ENCODE results near the gene ANKFN1.
A peak's percentile ranks its signal among the peaks of the same experiment; 100 is the strongest.
"Not testable (repeated sequence)": the region's sequence is repeated elsewhere in the genome, so short reads cannot be mapped to it uniquely, and the experiment has no call there.

ANKFN1 gene

DNA sequence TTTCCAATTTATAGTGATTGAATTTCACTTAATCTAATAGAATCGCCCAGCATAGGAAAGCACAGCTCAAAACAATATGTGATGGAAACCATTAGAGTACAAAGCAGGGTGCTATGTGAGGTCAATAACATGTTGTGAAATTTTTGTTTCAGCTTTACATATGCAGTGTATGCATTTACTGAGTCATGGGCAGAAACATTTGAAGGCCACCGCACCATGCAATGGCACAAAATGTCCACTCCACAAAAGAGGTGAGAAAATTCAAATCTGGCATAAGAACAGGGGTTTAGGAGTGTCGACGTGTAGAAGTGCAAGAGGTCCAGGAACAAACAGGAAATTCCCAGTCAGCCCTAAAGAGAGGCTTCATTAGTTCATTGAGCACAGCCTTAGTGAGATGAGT is 131.2 kb downstream of the ANKFN1 start:
- no peaks in the 10 kb centered on the region for H3K9me3 ChIP-seq (ENCODE audit: control extremely low read depth in 1 of 5, control insufficient read depth in 4 of 5, insufficient read depth in 2 of 5, low read depth in 1 of 5, low read length in 4 of 5)

DNA sequence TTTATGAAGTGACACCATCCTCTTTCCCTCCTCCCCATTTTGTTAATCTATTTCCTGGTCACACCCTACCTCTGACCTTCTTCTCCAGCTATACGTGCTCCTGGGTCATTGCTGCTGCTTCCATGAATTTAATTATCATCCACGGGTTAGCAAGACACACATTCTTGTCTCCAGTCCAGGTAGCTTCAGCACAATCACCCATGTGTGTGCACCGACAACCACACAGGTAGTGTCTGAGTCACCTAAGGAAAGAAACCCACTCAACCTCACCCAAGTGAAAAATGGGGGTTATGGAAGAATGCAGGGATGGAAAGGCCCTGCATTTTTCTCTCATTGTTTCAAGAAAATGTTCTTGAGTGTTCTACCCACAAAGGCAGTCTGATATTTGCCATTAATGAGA is 135.5 kb downstream of the ANKFN1 start:
- POLR2A ChIA-PET, result interaction anchor here (0.6 kb wide), 1 partner anchor 76 kb away, joined by 6 read pairs; no protein-coding TSS in a partner anchor
- not testable (repeated sequence) for H3K4me1 ChIP-seq (ENCODE audit: control extremely low read depth in 1 of 4, control insufficient read depth in 4 of 4, insufficient read depth in 4 of 4, low read length in 3 of 4); H3K27ac ChIP-seq (ENCODE audit: insufficient read depth in 1 of 2, low read depth in 1 of 2, low read length in 2 of 2, poor library complexity in 1 of 2, severe bottlenecking in 2 of 2); H3K27me3 ChIP-seq (replicated peaks in 2 of 5; ENCODE audit: control insufficient read depth in 4 of 5, insufficient read depth in 5 of 5, low read length in 4 of 5); H3K4me3 ChIP-seq (ENCODE audit: control insufficient read depth in 1 of 7, extremely low read depth in 1 of 7, insufficient read depth in 4 of 7, low read depth in 2 of 7, low read length in 6 of 7); DNase-seq; H3K9me3 ChIP-seq (ENCODE audit: control extremely low read depth in 1 of 5, control insufficient read depth in 4 of 5, insufficient read depth in 2 of 5, low read depth in 1 of 5, low read length in 4 of 5); H3K36me3 ChIP-seq (ENCODE audit: control insufficient read depth in 4 of 4, insufficient read depth in 4 of 4, low read length in 3 of 4)
- CTCF ChIA-PET, result interaction anchor here (1.4 kb wide), 1 partner anchor 106 kb away, joined by 3 read pairs; no protein-coding TSS in a partner anchor
- no CpG with 5 or more reads among the region's 3 CpGs for WGBS (ENCODE audit: insufficient coverage)

More for the DNA sequence above, 131.2 kb downstream of the ANKFN1 start:
- WGBS (ENCODE audit: insufficient coverage), result 100% methylated on average over 3 of the region's 4 CpGs
- H3K27me3 ChIP-seq (replicated peaks in 2 of 5; ENCODE audit: control insufficient read depth in 4 of 5, insufficient read depth in 5 of 5, low read length in 4 of 5), result no peaks in the 10 kb centered on the region
- DNase-seq, result no peak
- no peak overlapping the region for H3K27ac ChIP-seq (ENCODE audit: insufficient read depth in 1 of 2, low read depth in 1 of 2, low read length in 2 of 2, poor library complexity in 1 of 2, severe bottlenecking in 2 of 2)
- no peaks in the 10 kb centered on the region for H3K4me1 ChIP-seq (ENCODE audit: control extremely low read depth in 1 of 4, control insufficient read depth in 4 of 4, insufficient read depth in 4 of 4, low read length in 3 of 4)
- POLR2A ChIA-PET, result no interaction called here
- CTCF ChIA-PET, result no interaction called here
- no peak overlapping the region for H3K4me3 ChIP-seq (ENCODE audit: control insufficient read depth in 1 of 7, extremely low read depth in 1 of 7, insufficient read depth in 4 of 7, low read depth in 2 of 7, low read length in 6 of 7)
- no peaks in the 10 kb centered on the region for H3K36me3 ChIP-seq (ENCODE audit: control insufficient read depth in 4 of 4, insufficient read depth in 4 of 4, low read length in 3 of 4)

- ChIA-PET POLR2A (interaction anchor here (0.6 kb wide), 1 partner anchor 77 kb away, joined by 6 read pairs; no protein-coding TSS in a partner anchor), CTCF (interaction anchor here (1.3 to 1.4 kb wide), 2 partner anchors 107 to 763 kb away, joined by 3 to 4 read pairs; no protein-coding TSS in a partner anchor)
- no peak overlapping the region for H3K4me3 ChIP-seq (ENCODE audit: control insufficient read depth in 1 of 7, extremely low read depth in 1 of 7, insufficient read depth in 4 of 7, low read depth in 2 of 7, low read length in 6 of 7)
- H3K4me1 ChIP-seq (ENCODE audit: control extremely low read depth in 1 of 4, control insufficient read depth in 4 of 4, insufficient read depth in 4 of 4, low read length in 3 of 4), result peaks cover 0 to 7% (median 4%) of the 10 kb centered on the region in 4 experiments
- no peaks in the 10 kb centered on the region for H3K36me3 ChIP-seq (ENCODE audit: control insufficient read depth in 4 of 4, insufficient read depth in 4 of 4, low read length in 3 of 4)
- WGBS (ENCODE audit: insufficient coverage), result 94% methylated on average over 6 of the region's 6 CpGs
- DNase-seq, result no peak
- H3K27me3 ChIP-seq (replicated peaks in 2 of 5; ENCODE audit: control insufficient read depth in 4 of 5, insufficient read depth in 5 of 5, low read length in 4 of 5), result no peaks in the 10 kb centered on the region
- no peak overlapping the region for H3K27ac ChIP-seq (ENCODE audit: insufficient read depth in 1 of 2, low read depth in 1 of 2, low read length in 2 of 2, poor library complexity in 1 of 2, severe bottlenecking in 2 of 2)
- no peaks in the 10 kb centered on the region for H3K9me3 ChIP-seq (ENCODE audit: control extremely low read depth in 1 of 5, control insufficient read depth in 4 of 5, insufficient read depth in 2 of 5, low read depth in 1 of 5, low read length in 4 of 5)
These were observed 136.0 kb downstream of the ANKFN1 start for GRCh38 chr17:56289321-56289720.

DNA sequence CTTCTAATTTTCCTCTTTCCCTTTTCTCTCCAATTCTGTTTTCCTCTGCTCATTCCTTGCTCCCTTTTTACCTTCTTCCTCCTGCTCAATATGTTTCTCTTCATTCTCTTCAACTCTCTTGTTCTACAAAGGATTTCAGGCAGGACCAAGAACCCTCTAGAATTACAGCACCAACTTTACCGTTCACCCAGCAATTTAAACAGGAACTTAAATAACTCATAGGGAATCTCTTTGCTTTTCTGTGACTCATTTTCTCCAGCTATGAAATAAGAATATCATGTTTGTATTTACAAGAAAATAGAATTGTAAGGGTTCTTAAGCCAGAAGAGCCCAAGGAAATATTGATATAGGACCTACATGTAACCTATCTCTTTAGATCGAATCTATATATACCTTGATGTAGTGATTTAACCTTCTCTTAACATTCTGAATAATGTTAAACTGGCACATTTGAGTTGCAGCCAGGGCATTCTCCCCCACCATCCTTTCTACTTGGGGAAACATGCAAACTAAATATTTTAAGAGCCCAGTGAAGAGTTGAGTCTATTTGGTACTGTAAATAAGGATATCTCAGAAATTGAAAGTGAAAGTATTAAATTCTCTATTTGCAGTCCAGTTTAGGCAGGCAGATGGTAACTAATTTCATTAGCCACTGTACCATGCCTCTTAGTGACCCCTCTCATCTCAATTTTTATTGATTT is 137.0 kb downstream of the ANKFN1 start:
- peak overlapping the region in 4 of 7 experiments; percentile 29 to 57 (median 54) for H3K4me3 ChIP-seq (ENCODE audit: control insufficient read depth in 1 of 7, extremely low read depth in 1 of 7, insufficient read depth in 4 of 7, low read depth in 2 of 7, low read length in 6 of 7)
- no peaks in the 10 kb centered on the region for H3K27me3 ChIP-seq (replicated peaks in 2 of 5; ENCODE audit: control insufficient read depth in 4 of 5, insufficient read depth in 5 of 5, low read length in 4 of 5)
- peak in 2 of 3 donors; percentile 50 to 61 for DNase-seq
- WGBS (ENCODE audit: insufficient coverage), result no CpG with 5 or more reads among the region's 2 CpGs
- ChIA-PET POLR2A (no interaction called here), CTCF (interaction anchor here (1.3 to 1.4 kb wide), 2 partner anchors 108 to 763 kb away, joined by 3 to 4 read pairs; no protein-coding TSS in a partner anchor)
- H3K36me3 ChIP-seq (ENCODE audit: control insufficient read depth in 4 of 4, insufficient read depth in 4 of 4, low read length in 3 of 4), result no peaks in the 10 kb centered on the region
- peak overlapping the region in 1 of 2 experiments; percentile 37 for H3K27ac ChIP-seq (ENCODE audit: insufficient read depth in 1 of 2, low read depth in 1 of 2, low read length in 2 of 2, poor library complexity in 1 of 2, severe bottlenecking in 2 of 2)
- no peaks in the 10 kb centered on the region for H3K9me3 ChIP-seq (ENCODE audit: control extremely low read depth in 1 of 5, control insufficient read depth in 4 of 5, insufficient read depth in 2 of 5, low read depth in 1 of 5, low read length in 4 of 5)
- H3K4me1 ChIP-seq (ENCODE audit: control extremely low read depth in 1 of 4, control insufficient read depth in 4 of 4, insufficient read depth in 4 of 4, low read length in 3 of 4), result peaks cover 0 to 9% (median 4%) of the 10 kb centered on the region in 4 experiments

DNA sequence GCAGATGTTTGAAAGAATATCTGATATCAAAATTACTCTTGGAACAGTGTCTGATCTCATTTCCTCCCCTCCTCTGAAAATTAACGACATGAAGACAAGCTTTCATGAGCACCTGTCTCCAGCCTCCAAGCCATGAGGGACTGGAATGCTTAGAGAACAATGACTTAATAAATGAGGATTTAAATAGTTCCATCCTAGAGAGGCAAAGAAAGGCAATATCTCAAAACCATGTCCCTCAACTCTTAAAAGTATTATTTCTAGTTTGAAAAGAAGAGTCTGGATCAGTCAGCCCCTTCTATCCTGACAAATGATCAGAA is 137.5 kb downstream of the ANKFN1 start:
- Histone ChIP-seq H3K27ac (ENCODE audit: insufficient read depth in 1 of 2, low read depth in 1 of 2, low read length in 2 of 2, poor library complexity in 1 of 2, severe bottlenecking in 2 of 2) (peak overlapping the region in 1 of 2 experiments; percentile 37), H3K4me3 (ENCODE audit: control insufficient read depth in 1 of 7, extremely low read depth in 1 of 7, insufficient read depth in 4 of 7, low read depth in 2 of 7, low read length in 6 of 7) (peak overlapping the region in 4 of 7 experiments; percentile 29 to 57 (median 54)), H3K27me3 (replicated peaks in 2 of 5; ENCODE audit: control insufficient read depth in 4 of 5, insufficient read depth in 5 of 5, low read length in 4 of 5) (no peaks in the 10 kb centered on the region), H3K9me3 (ENCODE audit: control extremely low read depth in 1 of 5, control insufficient read depth in 4 of 5, insufficient read depth in 2 of 5, low read depth in 1 of 5, low read length in 4 of 5) (no peaks in the 10 kb centered on the region), H3K36me3 (ENCODE audit: control insufficient read depth in 4 of 4, insufficient read depth in 4 of 4, low read length in 3 of 4) (no peaks in the 10 kb centered on the region), H3K4me1 (ENCODE audit: control extremely low read depth in 1 of 4, control insufficient read depth in 4 of 4, insufficient read depth in 4 of 4, low read length in 3 of 4) (peaks cover 0 to 11% (median 4%) of the 10 kb centered on the region in 4 experiments)
- no CpG with 5 or more reads among the region's 1 CpG for WGBS (ENCODE audit: insufficient coverage)
- no peak for DNase-seq
- CTCF ChIA-PET, result interaction anchor here (1.3 kb wide), 1 partner anchor 764 kb away, joined by 4 read pairs; no protein-coding TSS in a partner anchor
- POLR2A ChIA-PET, result no interaction called here

DNA sequence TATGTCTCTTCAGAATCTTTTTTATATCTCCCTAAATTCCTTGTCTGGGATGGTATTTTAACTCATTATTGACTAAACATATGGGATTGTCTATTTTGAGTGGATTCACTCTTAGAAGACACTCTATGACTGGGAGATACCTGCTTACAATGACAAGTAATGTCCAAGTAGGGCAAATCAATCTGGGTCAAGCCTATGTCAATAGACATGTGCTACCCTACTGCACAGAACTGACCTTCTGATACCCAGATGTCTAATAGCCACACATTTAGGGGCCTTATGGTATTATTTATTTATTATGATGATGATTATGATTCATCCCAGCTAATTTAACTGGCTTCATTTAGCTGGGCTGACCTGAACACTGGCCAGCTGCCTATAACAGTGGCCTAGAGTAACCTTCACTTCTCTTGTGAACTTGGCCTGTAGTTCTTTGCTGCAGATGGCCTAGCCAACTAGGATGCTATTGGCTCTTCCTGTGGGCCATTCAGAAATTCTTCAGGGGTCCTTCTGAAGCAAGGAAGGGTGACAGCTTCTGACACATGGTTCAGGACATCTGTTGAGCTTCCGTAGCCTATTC is 138.0 kb downstream of the ANKFN1 start:
- ChIA-PET POLR2A (no interaction called here), CTCF (interaction anchor here (1.0 kb wide), 1 partner anchor 41 kb away, joined by 4 read pairs; no protein-coding TSS in a partner anchor)
- Histone ChIP-seq H3K9me3 (ENCODE audit: control extremely low read depth in 1 of 5, control insufficient read depth in 4 of 5, insufficient read depth in 2 of 5, low read depth in 1 of 5, low read length in 4 of 5) (no peaks in the 10 kb centered on the region), H3K27me3 (replicated peaks in 2 of 5; ENCODE audit: control insufficient read depth in 4 of 5, insufficient read depth in 5 of 5, low read length in 4 of 5) (no peaks in the 10 kb centered on the region), H3K27ac (ENCODE audit: insufficient read depth in 1 of 2, low read depth in 1 of 2, low read length in 2 of 2, poor library complexity in 1 of 2, severe bottlenecking in 2 of 2) (no peak overlapping the region), H3K36me3 (ENCODE audit: control insufficient read depth in 4 of 4, insufficient read depth in 4 of 4, low read length in 3 of 4) (no peaks in the 10 kb centered on the region), H3K4me3 (ENCODE audit: control insufficient read depth in 1 of 7, extremely low read depth in 1 of 7, insufficient read depth in 4 of 7, low read depth in 2 of 7, low read length in 6 of 7) (no peak overlapping the region), H3K4me1 (ENCODE audit: control extremely low read depth in 1 of 4, control insufficient read depth in 4 of 4, insufficient read depth in 4 of 4, low read length in 3 of 4) (peaks cover 0 to 17% (median 4%) of the 10 kb centered on the region in 4 experiments)
- DNase-seq, result no peak
- no CpG with 5 or more reads among the region's 1 CpG for WGBS (ENCODE audit: insufficient coverage)

DNA sequence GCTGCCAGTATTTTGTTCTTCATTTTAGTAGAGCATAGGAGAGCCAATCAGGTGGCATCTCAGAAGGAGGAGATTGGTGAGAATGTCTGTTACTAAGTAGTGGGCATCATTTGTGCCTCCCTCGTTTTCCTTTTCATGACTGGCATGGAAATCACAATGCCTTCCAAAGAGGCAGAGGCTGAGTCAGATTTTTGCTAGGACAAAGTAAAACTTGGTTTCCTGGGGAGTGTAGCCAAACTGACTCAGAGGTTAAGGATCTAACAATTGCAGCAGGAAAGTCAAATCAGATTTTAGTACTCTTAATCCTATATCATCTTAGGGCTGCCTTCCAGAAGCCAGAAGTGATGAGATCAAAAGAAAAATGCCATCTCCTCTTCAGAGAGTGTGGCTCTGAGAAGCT is 138.7 kb downstream of the ANKFN1 start:
- Histone ChIP-seq H3K27ac (ENCODE audit: insufficient read depth in 1 of 2, low read depth in 1 of 2, low read length in 2 of 2, poor library complexity in 1 of 2, severe bottlenecking in 2 of 2) (no peak overlapping the region), H3K4me3 (ENCODE audit: control insufficient read depth in 1 of 7, extremely low read depth in 1 of 7, insufficient read depth in 4 of 7, low read depth in 2 of 7, low read length in 6 of 7) (no peak overlapping the region), H3K4me1 (ENCODE audit: control extremely low read depth in 1 of 4, control insufficient read depth in 4 of 4, insufficient read depth in 4 of 4, low read length in 3 of 4) (peaks cover 3 to 24% (median 9%) of the 10 kb centered on the region in 4 experiments), H3K9me3 (ENCODE audit: control extremely low read depth in 1 of 5, control insufficient read depth in 4 of 5, insufficient read depth in 2 of 5, low read depth in 1 of 5, low read length in 4 of 5) (no peaks in the 10 kb centered on the region), H3K27me3 (replicated peaks in 2 of 5; ENCODE audit: control insufficient read depth in 4 of 5, insufficient read depth in 5 of 5, low read length in 4 of 5) (no peaks in the 10 kb centered on the region), H3K36me3 (ENCODE audit: control insufficient read depth in 4 of 4, insufficient read depth in 4 of 4, low read length in 3 of 4) (no peaks in the 10 kb centered on the region)
- 100% methylated on average over 1 of the region's 1 CpG for WGBS (ENCODE audit: insufficient coverage)
- ChIA-PET POLR2A (no interaction called here), CTCF (interaction anchor here (1.0 kb wide), 1 partner anchor 41 kb away, joined by 4 read pairs; no protein-coding TSS in a partner anchor)
- DNase-seq, result no peak
